CD4-positive, alpha-beta memory T cell (primary cell): ENCODE measurements around the gene PCGF3. TPM values are rescaled to one million over a fixed set of nuclear protein-coding genes. Genes with fewer than 3 reads are reported as not detected.

Experiments
- CTCF ChIA-PET: fragments of 350-600 bp; sonication (Branson Sonifier 250); formaldehyde crosslinking; loops from one replicate; lab custom pipeline; 2021; ENCODE audit warnings: inconsistent platforms; ENCODE audit not compliant: partially characterized antibody; lab: Charles Lee
- POLR2A ChIA-PET: fragments of 350-600 bp; sonication (Branson Sonifier 250); formaldehyde crosslinking; loops from one replicate; lab custom pipeline; 2021; ENCODE audit not compliant: partially characterized antibody; lab: Charles Lee
- DNase-seq, 5 donors: peaks; one replicate each; pipeline versions ENCODE4 v3.0.0 to v3.0.0-alpha.2; 2020 to 2022; ENCODE audit warnings: mixed read lengths in 1 of 5
- H3K27ac ChIP-seq: one replicate; pipeline ENCODE4 v1.7.0; 2013; ENCODE audit warnings: low read depth, low read length
- H3K27me3 ChIP-seq: 2 replicates; pipeline ENCODE4 v1.7.0; 2013; ENCODE audit warnings: mild to moderate bottlenecking, low read length, moderate library complexity; ENCODE audit not compliant: insufficient read depth
- H3K36me3 ChIP-seq: 2 replicates; pipeline ENCODE4 v1.7.0; 2013; ENCODE audit warnings: mild to moderate bottlenecking, low read length, moderate library complexity; ENCODE audit not compliant: insufficient read depth
- H3K4me1 ChIP-seq: 2 replicates; pipeline ENCODE4 v1.7.0; 2013; ENCODE audit warnings: mild to moderate bottlenecking, low read length, moderate library complexity; ENCODE audit not compliant: insufficient read depth
- H3K4me3 ChIP-seq, 2 donors: one replicate each; pipeline ENCODE4 v1.7.0; 2013; ENCODE audit warnings: low read length in 2 of 2, mild to moderate bottlenecking in 1 of 2
- H3K9me3 ChIP-seq, 2 donors: one replicate each; pipeline ENCODE4 v1.7.0; 2013; ENCODE audit warnings: low read length in 2 of 2, control low read depth in 1 of 2; ENCODE audit not compliant: control insufficient read depth in 1 of 2
- H3K27ac Mint-ChIP-seq, 7 donors: one replicate each; pipeline ENCODE4 v1.8.0; 2020 to 2021; ENCODE audit warnings: mixed read lengths in 7 of 7, mild to moderate bottlenecking in 6 of 7, inconsistent platforms in 3 of 7, moderate library complexity in 3 of 7
- H3K27me3 Mint-ChIP-seq, 2 donors: one replicate each; pipeline ENCODE4 v1.8.0; 2020 to 2021; ENCODE audit warnings: mixed read lengths in 2 of 2
- H3K36me3 Mint-ChIP-seq, 2 donors: one replicate each; pipeline ENCODE4 v1.8.0; 2020 to 2021; ENCODE audit warnings: mixed read lengths in 2 of 2, inconsistent platforms in 1 of 2, mild to moderate bottlenecking in 1 of 2
- H3K4me1 Mint-ChIP-seq, 4 donors: one replicate each; pipeline ENCODE4 v1.8.0; 2020 to 2021; ENCODE audit warnings: mixed read lengths in 4 of 4, mild to moderate bottlenecking in 1 of 4
- H3K4me3 Mint-ChIP-seq, 8 donors: one replicate each; pipeline ENCODE4 v1.8.0; 2020 to 2021; ENCODE audit warnings: mixed read lengths in 8 of 8, mild to moderate bottlenecking in 7 of 8, moderate library complexity in 6 of 8, inconsistent platforms in 3 of 8
- H3K9me3 Mint-ChIP-seq, 8 donors: one replicate each; pipeline ENCODE4 v1.8.0; 2020 to 2021; ENCODE audit warnings: mixed read lengths in 8 of 8, mild to moderate bottlenecking in 5 of 8, inconsistent platforms in 3 of 8, moderate library complexity in 1 of 8
- intact Hi-C: fragments of 100-400 bp; cut with micrococcal nuclease; formaldehyde crosslinking; loops from one replicate; pipeline ENCODE4 v1.15.1; 2023
- polyA plus RNA-seq, 2 donors: library from polyadenylated mRNA; unstranded; fragments of 300-500 nt; fragmentation: Illumina TruSeq; gene quantifications; one replicate each; pipeline ENCODE4 v1.2.3, GENCODE V29; 2021
- total RNA-seq, 2 experiments: library from RNA; stranded (reverse); gene quantifications; one replicate each; pipeline ENCODE4 v1.2.3, GENCODE V29; 2021

The PCGF3 gene
- total and polyA plus RNA-seq, 4 experiments from 2014 or later: 2.9 to 73.8 (median 35.6) TPM

DNA sequence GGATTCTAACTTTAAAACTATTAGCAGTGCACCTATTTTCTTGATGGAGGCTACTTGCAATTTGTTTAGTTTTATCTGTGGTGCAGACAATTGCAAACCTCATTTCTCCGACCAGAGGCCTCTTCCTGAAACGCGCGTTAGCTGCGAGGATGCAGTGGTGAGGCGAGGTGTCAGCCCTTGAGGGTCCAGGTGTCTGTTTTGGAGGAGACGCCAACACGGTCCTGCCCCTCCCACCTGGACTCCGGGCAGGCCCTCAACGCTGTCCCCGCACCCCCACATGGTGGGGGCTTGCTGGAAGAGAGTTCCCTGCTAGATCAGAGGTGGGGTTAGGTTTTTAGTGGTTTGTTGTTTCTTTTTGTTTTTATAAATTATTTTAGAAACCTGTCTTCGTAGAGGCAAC lies 34.4 kb downstream of the PCGF3 start:
- intact Hi-C loops: loop anchor here (5.0 kb wide), 1 partner anchor 332 kb away; no protein-coding TSS in a partner anchor
- no peaks in the 10 kb centered on the region for H3K27me3 Mint-ChIP-seq

DNA sequence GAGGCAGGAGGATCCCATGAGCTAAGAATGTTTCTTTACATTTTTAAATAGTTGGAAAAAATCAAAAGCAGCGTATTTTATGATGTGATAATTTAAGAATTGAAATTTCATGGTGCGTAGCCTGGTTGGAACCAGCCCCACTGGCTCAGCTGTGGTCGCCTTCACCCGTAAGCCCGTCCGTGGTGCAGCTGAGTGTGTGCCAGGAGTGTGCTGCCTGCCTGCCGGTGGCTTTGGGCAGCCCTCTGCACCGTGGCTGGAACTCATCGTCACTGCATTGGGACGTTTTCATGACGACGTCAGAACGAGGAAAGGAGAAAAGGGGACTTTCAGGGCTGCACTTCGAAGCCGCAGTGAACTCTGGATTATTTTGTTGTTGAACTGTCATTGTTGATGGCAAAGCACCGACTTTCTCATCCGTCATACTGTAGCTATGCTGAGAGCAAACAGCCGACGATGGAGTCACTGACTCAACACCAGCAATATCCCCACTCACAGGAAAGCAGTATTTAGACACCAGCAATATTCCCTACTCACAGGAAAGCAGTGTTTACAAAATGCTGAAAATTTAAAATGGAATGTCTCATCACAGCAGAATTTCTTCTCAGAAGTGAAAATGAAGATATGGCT lies 35.1 kb downstream of the PCGF3 start:
- Histone ChIP-seq H3K4me3 (no peak overlapping the region), H3K36me3 (peaks cover 7% of the 10 kb centered on the region), H3K27ac (no peak overlapping the region), H3K27me3 (no peaks in the 10 kb centered on the region), H3K4me1 (no peaks in the 10 kb centered on the region), H3K9me3 (no peaks in the 10 kb centered on the region)
- Mint-ChIP-seq H3K27ac (no peak overlapping the region), H3K4me3 (no peak overlapping the region), H3K27me3 (no peaks in the 10 kb centered on the region), H3K4me1 (peaks cover 0 to 4% (median 2%) of the 10 kb centered on the region in 4 donors), H3K9me3 (no peaks in the 10 kb centered on the region), H3K36me3 (peaks cover 15 to 31% of the 10 kb centered on the region in 2 donors)
- no peak for DNase-seq
- ChIA-PET POLR2A (no interaction called here), CTCF (interaction anchor here (0.9 to 3.4 kb wide), 9 partner anchors 9 to 497 kb away, joined by 3 to 29 read pairs (median 6); partner anchors contain the start of gene IDUA)
- intact Hi-C loops: loop anchor here (5.0 kb wide), 1 partner anchor 332 kb away; no protein-coding TSS in a partner anchor

More for the DNA sequence above, 34.4 kb downstream of the PCGF3 start:
- Mint-ChIP-seq H3K27ac (no peak overlapping the region), H3K9me3 (no peaks in the 10 kb centered on the region), H3K4me3 (no peak overlapping the region), H3K4me1 (peaks cover 0 to 4% (median 2%) of the 10 kb centered on the region in 4 donors), H3K36me3 (peaks cover 15 to 38% of the 10 kb centered on the region in 2 donors)
- H3K27ac ChIP-seq: no peak overlapping the region
- H3K27me3 ChIP-seq: no peaks in the 10 kb centered on the region
- H3K9me3 ChIP-seq: no peaks in the 10 kb centered on the region
- POLR2A ChIA-PET: no interaction called here
- CTCF ChIA-PET: interaction anchor here (1.7 to 3.4 kb wide), 2 partner anchors 14 to 247 kb away, joined by 6 to 29 read pairs; partner anchors contain the start of gene IDUA
- peaks cover 13% of the 10 kb centered on the region for H3K36me3 ChIP-seq
- no peak for DNase-seq
- H3K4me1 ChIP-seq: no peaks in the 10 kb centered on the region
- H3K4me3 ChIP-seq: no peak overlapping the region

DNA sequence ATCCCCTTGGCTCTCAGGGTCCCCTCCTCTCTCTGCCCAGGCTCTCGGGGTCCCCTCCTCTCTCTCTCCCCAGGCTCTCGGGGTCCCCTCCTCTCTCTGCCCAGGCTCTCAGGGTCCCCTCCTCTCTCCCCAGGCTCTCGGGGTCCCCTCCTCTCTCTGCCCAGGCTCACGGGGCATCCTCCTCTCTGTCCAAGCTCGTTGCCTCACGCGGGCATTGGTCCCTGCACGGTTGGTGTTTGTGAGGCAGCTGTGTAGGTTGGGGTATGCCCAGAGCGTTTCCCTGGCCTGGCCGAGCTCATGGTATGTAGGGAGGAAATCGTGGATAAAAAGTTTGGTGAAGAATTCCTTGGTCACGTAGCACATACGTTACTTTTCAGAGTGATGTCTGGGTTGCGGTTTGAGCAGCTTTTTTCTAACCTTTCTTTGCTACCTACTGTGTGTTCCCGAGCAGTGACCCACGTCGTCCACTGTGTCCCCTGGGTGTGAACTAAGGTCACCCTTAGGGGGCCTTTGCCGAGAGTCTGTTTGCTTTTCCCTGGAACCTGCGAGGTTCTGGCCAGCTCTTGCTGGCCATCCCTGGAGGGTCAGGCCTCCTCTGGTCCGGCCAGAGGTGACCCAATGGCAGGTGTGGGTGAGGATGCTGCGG lies 36.6 kb downstream of the PCGF3 start:
- Mint-ChIP-seq H3K27ac (peak overlapping the region in 2 of 7 donors; percentile 8 to 30), H3K36me3 (peaks cover 13 to 30% of the 10 kb centered on the region in 2 donors), H3K4me1 (peaks cover 0 to 4% (median 2%) of the 10 kb centered on the region in 4 donors), H3K4me3 (no peak overlapping the region), H3K27me3 (no peaks in the 10 kb centered on the region), H3K9me3 (no peaks in the 10 kb centered on the region)
- Histone ChIP-seq H3K4me1 (no peaks in the 10 kb centered on the region), H3K9me3 (no peaks in the 10 kb centered on the region), H3K4me3 (no peak overlapping the region), H3K27ac (no peak overlapping the region), H3K27me3 (no peaks in the 10 kb centered on the region), H3K36me3 (peaks cover 7% of the 10 kb centered on the region)
- CTCF ChIA-PET: interaction anchor here (0.6 to 3.4 kb wide), 26 partner anchors 8 to 526 kb away, joined by 3 to 29 read pairs (median 4); partner anchors contain the start of genes GAK, IDUA and TMEM175
- intact Hi-C loops: loop anchor here (2.0 to 5.0 kb wide), 4 partner anchors 245 to 497 kb away; partner anchors contain the start of gene IDUA
- no peak for DNase-seq
- POLR2A ChIA-PET: interaction anchor here (1.2 to 1.4 kb wide), 3 partner anchors 11 to 526 kb away, joined by 3 to 5 read pairs (median 4); partner anchors contain the start of gene IDUA

DNA sequence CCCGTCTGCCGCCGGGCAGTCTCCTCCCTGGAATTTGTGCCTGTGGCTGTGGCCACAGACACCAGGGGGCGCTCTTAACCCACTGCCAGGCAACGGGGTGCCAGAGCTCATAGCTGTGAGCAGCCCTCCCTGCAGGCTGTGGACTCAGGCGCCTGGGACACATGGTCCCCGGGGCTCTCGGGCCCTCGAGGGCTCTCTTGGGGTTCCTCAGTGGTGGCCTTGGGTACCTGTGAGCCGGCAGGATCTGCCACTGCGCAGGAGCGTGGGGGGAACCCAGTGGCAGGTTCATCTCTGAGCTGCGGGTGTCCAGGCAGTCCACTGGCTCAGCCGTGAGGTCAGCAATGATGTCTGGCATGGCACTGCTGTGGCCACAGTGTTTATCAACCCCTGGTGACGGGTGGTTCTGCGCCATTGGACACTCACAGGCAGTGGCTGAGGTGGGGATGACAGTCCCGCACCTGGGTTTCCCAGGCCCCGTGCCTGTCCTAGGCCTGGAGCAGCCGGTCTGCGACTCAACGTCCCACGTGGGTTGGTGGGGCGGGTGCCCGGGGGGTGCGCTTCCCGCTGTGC lies 37.2 kb downstream of the PCGF3 start:
- POLR2A ChIA-PET: interaction anchor here (1.2 to 1.4 kb wide), 3 partner anchors 10 to 525 kb away, joined by 3 to 5 read pairs (median 4); partner anchors contain the start of gene IDUA
- H3K27ac ChIP-seq: no peak overlapping the region
- no peak overlapping the region for H3K4me3 ChIP-seq
- no peaks in the 10 kb centered on the region for H3K4me1 ChIP-seq
- H3K36me3 ChIP-seq: peaks cover 3% of the 10 kb centered on the region
- H3K27me3 ChIP-seq: no peaks in the 10 kb centered on the region
- DNase-seq: peak; percentile 66 to 74 (median 67)
- no peaks in the 10 kb centered on the region for H3K9me3 ChIP-seq
- H3K27me3 Mint-ChIP-seq: no peaks in the 10 kb centered on the region
- peaks cover 0 to 4% (median under 1%) of the 10 kb centered on the region in 4 donors for H3K4me1 Mint-ChIP-seq
- H3K36me3 Mint-ChIP-seq: peaks cover 10 to 25% of the 10 kb centered on the region in 2 donors
- H3K9me3 Mint-ChIP-seq: no peaks in the 10 kb centered on the region
- no peak overlapping the region for H3K4me3 Mint-ChIP-seq
- CTCF ChIA-PET: interaction anchor here (0.8 to 3.4 kb wide), 20 partner anchors 9 to 525 kb away, joined by 3 to 29 read pairs (median 4); partner anchors contain the start of genes GAK, IDUA and TMEM175
- intact Hi-C loops: loop anchor here (2.0 to 5.0 kb wide), 4 partner anchors 244 to 498 kb away; partner anchors contain the start of gene IDUA
- peak overlapping the region in 2 of 7 donors; percentile 30 to 48 for H3K27ac Mint-ChIP-seq

GRCh38 chr4:743463-744211 lies 38.0 kb downstream of the PCGF3 start:
- Mint-ChIP-seq H3K4me3 (no peak overlapping the region), H3K36me3 (peaks cover 6 to 23% of the 10 kb centered on the region in 2 donors), H3K4me1 (peaks cover 0 to 4% (median under 1%) of the 10 kb centered on the region in 4 donors), H3K9me3 (no peaks in the 10 kb centered on the region), H3K27me3 (no peaks in the 10 kb centered on the region), H3K27ac (peak overlapping the region in 1 of 7 donors; percentile 11)
- no peak for DNase-seq
- Histone ChIP-seq H3K9me3 (no peaks in the 10 kb centered on the region), H3K27me3 (no peaks in the 10 kb centered on the region), H3K4me1 (no peaks in the 10 kb centered on the region), H3K36me3 (no peaks in the 10 kb centered on the region), H3K27ac (no peak overlapping the region), H3K4me3 (no peak overlapping the region)
- intact Hi-C loops: loop anchor here (2.0 to 5.0 kb wide), 4 partner anchors 243 to 499 kb away; partner anchors contain the start of gene IDUA
- ChIA-PET POLR2A (interaction anchor here (1.4 kb wide), 1 partner anchor 9 kb away, joined by 3 read pairs; no protein-coding TSS in a partner anchor), CTCF (interaction anchor here (0.8 to 3.4 kb wide), 11 partner anchors 8 to 255 kb away, joined by 3 to 29 read pairs (median 6); partner anchors contain the start of gene IDUA)

DNA sequence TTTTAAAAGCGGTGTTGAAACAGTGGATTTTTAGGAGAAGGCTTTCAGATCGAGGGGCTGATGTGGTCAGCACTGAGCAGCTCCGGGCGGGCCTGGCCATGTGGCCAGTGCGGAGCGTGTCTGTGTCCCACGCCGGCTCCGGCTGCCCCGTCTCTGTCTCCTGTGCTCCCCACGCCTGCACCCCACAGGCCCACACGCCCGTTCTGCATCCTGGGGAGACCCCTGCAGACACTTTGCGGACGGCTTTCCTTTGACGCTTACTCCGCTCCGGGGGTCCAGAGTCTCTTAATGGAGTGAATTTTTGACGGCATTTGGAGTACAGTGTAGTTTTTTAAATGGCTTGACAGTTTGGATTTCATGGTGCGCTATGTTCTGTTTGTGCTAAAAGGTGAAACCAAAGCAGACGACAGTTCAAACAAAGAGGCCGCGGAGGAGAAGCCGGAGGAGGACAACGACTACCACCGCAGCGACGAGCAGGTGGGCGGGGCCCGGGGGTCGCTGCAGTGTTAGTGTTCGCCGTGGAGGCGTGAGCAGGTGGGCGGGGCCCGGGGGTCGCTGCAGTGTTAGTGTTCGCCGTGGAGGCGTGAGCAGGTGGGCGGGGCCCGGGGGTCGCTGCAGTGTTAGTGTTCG lies 38.7 kb downstream of the PCGF3 start:
- Histone ChIP-seq H3K4me3 (no peak overlapping the region), H3K27ac (no peak overlapping the region), H3K9me3 (no peaks in the 10 kb centered on the region), H3K4me1 (no peaks in the 10 kb centered on the region), H3K36me3 (no peaks in the 10 kb centered on the region), H3K27me3 (no peaks in the 10 kb centered on the region)
- H3K4me3 Mint-ChIP-seq: no peak overlapping the region
- H3K36me3 Mint-ChIP-seq: peaks cover 6 to 21% of the 10 kb centered on the region in 2 donors
- POLR2A ChIA-PET: no interaction called here
- H3K27me3 Mint-ChIP-seq: no peaks in the 10 kb centered on the region
- DNase-seq: no peak
- peak overlapping the region in 1 of 7 donors; percentile 57 for H3K27ac Mint-ChIP-seq
- H3K4me1 Mint-ChIP-seq: peaks cover 0 to 4% (median 0%) of the 10 kb centered on the region in 4 donors
- H3K9me3 Mint-ChIP-seq: no peaks in the 10 kb centered on the region
- CTCF ChIA-PET: no interaction called here
- intact Hi-C loops: loop anchor here (5.0 kb wide), 1 partner anchor 328 kb away; no protein-coding TSS in a partner anchor
